Smooth muscle cell (in vitro differentiated cells): ENCODE data around the gene ACP5. TPM values are rescaled to one million over a fixed set of nuclear protein-coding genes. Genes with fewer than 3 reads are reported as not detected.

Experiments
- DNase-seq: peaks from one replicate; lab custom pipeline; 2025; ENCODE audit not compliant: unreplicated experiment; lab: John Stamatoyannopoulos, UW
- H2AFZ ChIP-seq: fragments of 200-600 bp; sonication (generic); 2 replicates; pipeline ENCODE4 v1.6.0; 2016; ENCODE audit warnings: antibody characterized with exemption, low read depth, mild to moderate bottlenecking
- H3F3A ChIP-seq: fragments of 200-600 bp; sonication (generic); 2 replicates; pipeline ENCODE4 v1.6.0; 2017; ENCODE audit warnings: antibody characterized with exemption, low read depth
- H3K27ac ChIP-seq: fragments of 200-600 bp; sonication (generic); 2 replicates; pipeline ENCODE4 v1.5.1; 2016; ENCODE audit warnings: low read depth, mild to moderate bottlenecking
- H3K27me3 ChIP-seq: fragments of 200-600 bp; sonication (generic); 2 replicates; pipeline ENCODE4 v1.6.1; 2016; ENCODE audit warnings: low read depth, mild to moderate bottlenecking
- H3K36me3 ChIP-seq: fragments of 200-600 bp; sonication (generic); 2 replicates; pipeline ENCODE4 v1.5.1; 2016; ENCODE audit warnings: low read depth
- H3K4me1 ChIP-seq: fragments of 200-600 bp; sonication (generic); 2 replicates; pipeline ENCODE4 v1.5.1; 2016; ENCODE audit warnings: low read depth
- H3K4me2 ChIP-seq: fragments of 200-600 bp; sonication (generic); 2 replicates; pipeline ENCODE4 v1.6.0; 2016; ENCODE audit warnings: mild to moderate bottlenecking
- H3K4me3 ChIP-seq: fragments of 200-600 bp; sonication (generic); 2 replicates; pipeline ENCODE4 v1.5.1; 2016; ENCODE audit warnings: mild to moderate bottlenecking
- H3K79me2 ChIP-seq: fragments of 200-600 bp; sonication (generic); 2 replicates; pipeline ENCODE4 v1.6.0; 2016; ENCODE audit warnings: low read depth, mild to moderate bottlenecking
- H3K9ac ChIP-seq: fragments of 200-600 bp; sonication (generic); 2 replicates; pipeline ENCODE4 v1.6.0; 2016; ENCODE audit warnings: low read depth
- H3K9me3 ChIP-seq: fragments of 200-600 bp; sonication (generic); replicated peaks from 2 replicates; pipeline ENCODE4 v1.5.1; 2016; ENCODE audit warnings: low read depth
- H4K20me1 ChIP-seq: fragments of 200-600 bp; sonication (generic); 2 replicates; pipeline ENCODE4 v1.6.0; 2016; ENCODE audit warnings: low read depth
- WGBS: methylation state at CpG from one replicate; pipeline ENCODE4 v1.1.7; 2016; ENCODE audit warnings: low lambda C conversion rate; 5-methylcytosine and 5-hydroxymethylcytosine counted together
- polyA plus RNA-seq: library from polyadenylated mRNA; unstranded; fragments of >200 nt; fragmentation: Nextera tagmentation; extraction: Ambion mirVana; gene quantifications from 2 replicates; pipeline ENCODE4 v1.2.1, GENCODE V29; 2016
- total RNA-seq: library from RNA; depleted of rRNA; stranded (reverse); fragments of >200 nt; gene quantifications from 2 replicates; pipeline ENCODE4 v1.2.3, GENCODE V29; 2014
- TF ChIP-seq, protein P1 (sequence below): fragments of 200-600 bp; sonication (generic); IDR thresholded peaks from 2 replicates; pipeline ENCODE4 v1.5.1; 2017; ENCODE audit warnings: borderline replicate concordance, mild to moderate bottlenecking, antibody characterized with exemption; ENCODE audit not compliant: insufficient read depth, poor library complexity, severe bottlenecking

The ACP5 gene
- total and polyA plus RNA-seq, 2 experiments from 2014 or later: 1.9 TPM

DNA sequence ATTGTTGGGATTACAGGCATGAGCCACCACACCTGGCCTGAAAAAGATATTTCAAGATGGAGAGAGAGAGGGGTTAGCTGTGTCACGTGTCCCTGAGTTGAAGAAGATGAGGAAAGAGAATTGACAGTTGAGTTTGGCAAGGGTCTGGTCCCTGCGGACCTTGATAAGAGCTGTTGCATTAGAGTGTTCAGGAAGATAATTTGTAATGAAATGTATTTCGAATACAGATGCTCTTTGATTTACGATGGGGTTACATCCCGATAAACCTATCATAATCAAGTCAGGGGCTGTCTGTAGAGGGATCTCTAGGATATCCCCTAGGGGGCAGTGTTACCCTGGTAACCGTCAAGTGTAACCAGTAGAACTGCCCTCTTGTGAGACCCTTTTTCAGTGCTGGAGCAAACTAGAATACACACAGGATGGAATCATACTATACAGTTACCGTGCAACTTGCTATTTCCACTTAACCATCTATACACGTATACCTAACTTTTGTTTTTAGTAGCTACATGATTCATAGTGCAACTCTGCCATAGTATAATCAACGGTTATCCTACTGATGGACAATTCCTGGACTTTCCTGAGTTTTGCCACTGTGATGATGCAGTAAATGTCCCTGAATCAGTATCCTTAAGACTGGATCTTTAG is 16.9 kb downstream of the ACP5 start:
- H3K9me3 ChIP-seq: no peaks in the 10 kb centered on the region
- H2AFZ ChIP-seq: no peak overlapping the region
- peaks cover 6% of the 10 kb centered on the region for H3K4me1 ChIP-seq
- no peak overlapping the region for H3K9ac ChIP-seq
- H3K79me2 ChIP-seq: peaks cover 26% of the 10 kb centered on the region
- H3F3A ChIP-seq: no peaks in the 10 kb centered on the region
- TF ChIP-seq, protein P1, sequence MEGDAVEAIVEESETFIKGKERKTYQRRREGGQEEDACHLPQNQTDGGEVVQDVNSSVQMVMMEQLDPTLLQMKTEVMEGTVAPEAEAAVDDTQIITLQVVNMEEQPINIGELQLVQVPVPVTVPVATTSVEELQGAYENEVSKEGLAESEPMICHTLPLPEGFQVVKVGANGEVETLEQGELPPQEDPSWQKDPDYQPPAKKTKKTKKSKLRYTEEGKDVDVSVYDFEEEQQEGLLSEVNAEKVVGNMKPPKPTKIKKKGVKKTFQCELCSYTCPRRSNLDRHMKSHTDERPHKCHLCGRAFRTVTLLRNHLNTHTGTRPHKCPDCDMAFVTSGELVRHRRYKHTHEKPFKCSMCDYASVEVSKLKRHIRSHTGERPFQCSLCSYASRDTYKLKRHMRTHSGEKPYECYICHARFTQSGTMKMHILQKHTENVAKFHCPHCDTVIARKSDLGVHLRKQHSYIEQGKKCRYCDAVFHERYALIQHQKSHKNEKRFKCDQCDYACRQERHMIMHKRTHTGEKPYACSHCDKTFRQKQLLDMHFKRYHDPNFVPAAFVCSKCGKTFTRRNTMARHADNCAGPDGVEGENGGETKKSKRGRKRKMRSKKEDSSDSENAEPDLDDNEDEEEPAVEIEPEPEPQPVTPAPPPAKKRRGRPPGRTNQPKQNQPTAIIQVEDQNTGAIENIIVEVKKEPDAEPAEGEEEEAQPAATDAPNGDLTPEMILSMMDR: peak; percentile 61
- no peaks in the 10 kb centered on the region for H3K36me3 ChIP-seq
- no peaks in the 10 kb centered on the region for H3K27me3 ChIP-seq
- peaks cover 26% of the 10 kb centered on the region for H4K20me1 ChIP-seq
- H3K4me3 ChIP-seq: no peak overlapping the region
- WGBS: 24% methylated on average over 9 of the region's 9 CpGs
- H3K4me2 ChIP-seq: peak overlapping the region; percentile 88
- no peak overlapping the region for H3K27ac ChIP-seq
- no peak for DNase-seq

DNA sequence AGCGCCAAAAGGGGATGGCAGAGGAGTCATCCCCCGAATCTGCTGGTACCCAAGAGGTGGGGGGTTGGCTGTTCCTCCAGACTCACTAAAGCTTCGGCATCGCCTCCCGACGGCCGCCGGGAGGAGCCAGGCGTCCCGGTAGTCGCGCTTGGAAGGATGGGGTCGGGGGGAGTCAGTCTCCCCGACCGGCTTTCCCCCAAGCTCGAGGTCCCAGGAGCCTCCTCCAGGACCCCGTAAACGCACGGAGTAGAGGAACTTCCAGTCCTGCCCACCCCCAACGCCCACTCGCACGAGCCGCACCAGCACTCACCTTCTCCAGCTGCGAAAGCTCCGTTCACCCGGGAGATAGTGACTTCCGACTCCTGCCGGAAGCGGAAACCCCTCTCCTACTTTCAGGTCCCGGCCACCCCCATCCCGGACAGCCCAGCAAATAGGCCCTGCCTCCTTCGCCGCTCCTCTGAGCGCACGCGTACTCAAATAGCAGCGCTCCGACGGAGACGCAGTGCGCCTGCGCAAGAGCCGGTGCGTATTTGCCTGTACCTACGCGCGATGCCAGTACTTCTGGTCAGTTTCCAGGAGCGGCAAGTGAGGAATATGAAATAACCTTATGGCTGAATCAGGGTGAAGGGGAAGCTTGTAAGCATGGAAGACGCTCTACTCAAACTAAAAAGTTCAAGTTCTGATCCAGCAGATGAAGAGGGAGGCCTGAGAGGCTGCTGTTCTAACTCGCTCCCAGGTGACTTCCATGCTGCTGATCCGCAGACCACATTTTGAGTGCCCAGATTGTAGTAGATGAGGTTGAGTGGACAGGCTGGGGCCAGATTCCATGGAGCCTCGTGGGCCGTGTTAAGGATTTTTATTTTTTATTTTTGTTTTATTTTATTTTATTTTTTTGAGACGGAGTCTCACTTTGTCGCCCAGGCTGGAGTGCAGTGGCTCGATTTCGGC is 18.3 kb downstream of the ACP5 start, which contains the start of gene ELOF1:
ELOF1 (minus strand) TSS at position 350 of the 948 bp plus-strand sequence. CDS start 4,883 bp downstream, outside the sequence.
- TF ChIP-seq, protein P1: no peak
- peak; percentile 77 for DNase-seq
- Histone ChIP-seq H3K79me2 (peaks cover 26% of the 10 kb centered on the region), H3K4me2 (peak within 1 kb of the TSS; percentile 96), H3K27ac (no peak within 1 kb of the TSS), H3K4me3 (peak within 1 kb of the TSS; percentile 78), H2AFZ (peak within 1 kb of the TSS; percentile 86), H3K27me3 (no peaks in the 10 kb centered on the region), H3K36me3 (no peaks in the 10 kb centered on the region), H3K4me1 (peaks cover 6% of the 10 kb centered on the region), H3K9ac (peak within 1 kb of the TSS; percentile 77), H3F3A (no peaks in the 10 kb centered on the region), H3K9me3 (no peaks in the 10 kb centered on the region), H4K20me1 (peaks cover 31% of the 10 kb centered on the region)
- 7% methylated on average over 57 of the region's 57 CpGs for WGBS

DNA sequence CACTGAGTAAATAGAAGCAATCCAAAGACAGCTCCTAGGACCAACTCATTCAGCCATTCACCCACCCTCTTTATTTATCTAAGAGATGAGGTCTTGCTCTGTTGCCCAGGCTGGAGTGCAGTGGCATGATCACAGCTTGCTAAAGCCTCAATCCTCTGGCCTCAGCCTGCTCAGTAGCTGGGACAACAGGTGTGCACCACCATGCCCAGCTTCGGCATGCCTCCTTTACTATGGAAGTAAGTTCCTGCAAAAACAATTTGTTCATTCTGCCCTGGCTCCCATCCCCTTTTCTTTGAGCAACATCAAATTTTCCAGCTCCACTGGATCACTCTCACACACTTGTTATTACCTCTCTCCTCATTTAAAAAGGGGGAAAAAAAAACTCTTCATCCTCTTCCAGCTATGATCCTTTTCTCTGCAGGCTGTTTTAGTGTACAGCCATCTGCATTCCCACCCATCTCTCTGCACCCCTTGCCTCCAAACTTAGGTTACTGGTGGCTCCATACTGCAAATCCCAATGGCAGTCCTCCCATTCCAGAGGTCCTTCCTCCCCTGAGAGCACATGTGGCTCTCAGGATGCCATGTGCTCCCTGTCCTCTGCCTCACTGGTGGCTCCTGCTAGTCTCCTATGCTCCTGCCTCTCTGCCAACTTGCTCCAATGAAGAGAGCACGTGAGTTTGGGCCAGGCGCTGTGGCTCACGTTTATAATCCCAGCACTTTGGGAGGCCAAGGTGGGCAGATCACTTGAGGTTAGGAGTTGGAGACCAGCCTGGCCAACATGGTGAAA is 20.6 kb downstream of the ACP5 start:
- Histone ChIP-seq H3K36me3 (no peaks in the 10 kb centered on the region), H3F3A (no peaks in the 10 kb centered on the region), H3K9me3 (no peaks in the 10 kb centered on the region), H3K4me3 (no peak overlapping the region), H3K79me2 (peaks cover 26% of the 10 kb centered on the region), H3K4me1 (peaks cover 6% of the 10 kb centered on the region), H2AFZ (no peak overlapping the region), H3K27me3 (no peaks in the 10 kb centered on the region), H3K4me2 (no peak overlapping the region), H3K27ac (no peak overlapping the region), H4K20me1 (peaks cover 31% of the 10 kb centered on the region), H3K9ac (no peak overlapping the region)
- TF ChIP-seq, protein P1: no peak
- WGBS: 94% methylated on average over 4 of the region's 4 CpGs
- no peak for DNase-seq
